ENCODE results near the gene C14orf93. TPM values are rescaled to one million over a fixed set of nuclear protein-coding genes. Genes with fewer than 3 reads are reported as not detected.
A peak's percentile ranks its signal among the peaks of the same experiment; 100 is the strongest.
"Not testable (repeated sequence)": the region's sequence is repeated elsewhere in the genome, so short reads cannot be mapped to it uniquely, and the experiment has no call there.

The C14orf93 gene
- polyA plus RNA-seq, 2 donors, result 4.7 to 6.1 TPM

DNA sequence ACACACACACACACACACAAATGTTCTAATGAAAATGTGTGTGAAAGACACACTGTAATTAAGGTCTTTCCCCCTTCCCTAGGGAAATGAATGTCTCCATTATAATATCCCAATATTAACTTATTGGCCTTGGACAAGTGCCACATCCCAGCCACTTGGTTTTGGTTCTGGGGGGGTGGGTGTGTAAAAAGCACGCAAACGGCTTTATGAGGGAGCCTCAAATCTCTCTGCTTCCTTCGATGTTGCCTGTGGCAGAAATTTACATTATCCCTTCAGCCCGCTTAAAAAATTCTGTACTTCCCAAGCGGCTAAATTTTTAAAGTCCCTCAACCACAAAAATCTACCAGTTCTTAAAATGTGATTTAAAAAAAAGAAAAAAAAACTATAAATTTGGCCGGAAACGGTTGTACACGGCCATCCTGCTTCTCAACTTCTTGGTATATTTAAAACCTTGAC lies 432 bp downstream of the C14orf93 start:
- H3K4me1 ChIP-seq (ENCODE audit: control insufficient read depth in 2 of 2, insufficient read depth in 2 of 2, low read length in 1 of 2), result no peaks in the 10 kb centered on the region
- H3K9me3 ChIP-seq (ENCODE audit: control insufficient read depth in 2 of 2, insufficient read depth in 1 of 2, low read depth in 1 of 2, low read length in 1 of 2), result no peaks in the 10 kb centered on the region
- WGBS, 2 donors, result 16 to 18% methylated on average over 8 of the region's 8 CpGs
- peak overlapping the region in 1 of 2 donors; percentile 61 for H3K4me3 ChIP-seq (ENCODE audit: low read depth in 1 of 2, low read length in 2 of 2)
- no peaks in the 10 kb centered on the region for H3K36me3 ChIP-seq (ENCODE audit: control insufficient read depth in 2 of 2, insufficient read depth in 2 of 2, low read length in 1 of 2)
- peak overlapping the region; percentile 51 to 94 for H3K27ac ChIP-seq (ENCODE audit: low read depth in 2 of 2, low read length in 1 of 2)
- no peaks in the 10 kb centered on the region for H3K27me3 ChIP-seq (ENCODE audit: control insufficient read depth in 1 of 2, insufficient read depth in 2 of 2, low read length in 2 of 2)

DNA sequence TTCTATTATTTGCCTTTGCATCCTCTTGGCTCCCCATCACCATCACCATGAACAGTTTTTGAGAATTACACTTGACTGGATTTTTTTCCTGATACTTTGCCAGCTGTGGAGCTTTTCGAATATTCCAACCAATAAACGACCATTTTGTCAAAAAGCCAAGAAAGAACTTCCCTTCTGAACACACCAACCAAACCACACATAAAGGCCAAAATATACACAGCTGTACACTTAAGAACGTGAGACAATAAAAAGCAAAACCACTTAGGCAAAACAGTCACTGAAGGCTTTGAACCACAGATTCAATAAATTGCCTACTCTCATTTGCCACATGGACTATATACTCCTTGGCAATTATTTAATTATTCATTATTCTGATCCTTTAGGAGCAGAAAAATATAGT lies 1.1 kb downstream of the C14orf93 start:
- H3K27me3 ChIP-seq (ENCODE audit: control insufficient read depth in 1 of 2, insufficient read depth in 2 of 2, low read length in 2 of 2), result no peaks in the 10 kb centered on the region
- no peaks in the 10 kb centered on the region for H3K36me3 ChIP-seq (ENCODE audit: control insufficient read depth in 2 of 2, insufficient read depth in 2 of 2, low read length in 1 of 2)
- H3K4me1 ChIP-seq (ENCODE audit: control insufficient read depth in 2 of 2, insufficient read depth in 2 of 2, low read length in 1 of 2), result no peaks in the 10 kb centered on the region
- H3K9me3 ChIP-seq (ENCODE audit: control insufficient read depth in 2 of 2, insufficient read depth in 1 of 2, low read depth in 1 of 2, low read length in 1 of 2), result no peaks in the 10 kb centered on the region
- H3K4me3 ChIP-seq (ENCODE audit: low read depth in 1 of 2, low read length in 2 of 2), result no peak overlapping the region
- H3K27ac ChIP-seq (ENCODE audit: low read depth in 2 of 2, low read length in 1 of 2), result no peak overlapping the region
- WGBS, 2 donors, result 24 to 37% methylated on average over 3 of the region's 3 CpGs

DNA sequence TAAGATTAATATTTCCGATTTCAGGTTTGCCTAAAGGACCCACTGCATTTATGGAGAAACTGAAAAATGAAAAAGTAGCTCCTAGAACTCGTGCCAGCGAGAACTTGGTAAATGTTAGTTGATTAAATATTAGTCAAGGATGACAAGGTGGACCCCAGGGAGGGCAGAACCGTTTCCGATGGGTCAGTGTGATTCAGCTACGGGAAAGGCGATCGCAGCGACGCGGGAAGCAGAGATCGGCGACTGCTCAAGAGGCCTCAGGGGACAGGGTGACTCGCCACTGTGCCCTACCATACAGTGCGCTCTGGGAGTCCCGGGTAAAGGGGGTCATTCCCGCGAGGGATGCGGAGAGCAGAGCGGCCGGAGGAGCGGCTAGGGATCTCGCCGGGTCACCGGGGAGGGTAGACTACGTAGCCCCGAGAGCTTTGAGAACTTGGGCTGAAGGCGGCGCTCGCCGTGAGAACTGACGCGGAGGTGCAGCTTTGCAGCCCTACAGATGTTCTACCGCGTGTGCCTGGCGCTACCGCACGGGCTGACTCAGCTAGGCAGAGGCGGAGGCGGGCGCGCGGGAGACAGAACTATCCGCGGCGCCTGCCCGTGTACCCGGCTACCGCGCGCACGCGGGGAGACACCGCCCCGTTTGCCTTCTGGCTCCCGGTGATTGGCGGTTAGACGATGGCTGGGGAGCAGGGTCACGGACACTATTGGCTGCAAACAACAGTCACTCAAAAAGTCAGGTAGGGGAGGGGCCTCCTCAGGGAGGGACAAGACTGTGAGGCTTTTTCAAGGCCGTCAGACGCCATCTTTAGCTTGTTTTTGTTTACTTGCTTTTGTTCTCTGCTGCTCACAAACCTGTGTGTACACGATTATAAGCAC lies 3.2 kb downstream of the C14orf93 start:
- peak overlapping the region; percentile 66 to 84 for H3K4me3 ChIP-seq (ENCODE audit: low read depth in 1 of 2, low read length in 2 of 2)
- H3K27ac ChIP-seq (ENCODE audit: low read depth in 2 of 2, low read length in 1 of 2), result peak overlapping the region; percentile 93 to 99
- H3K36me3 ChIP-seq (ENCODE audit: control insufficient read depth in 2 of 2, insufficient read depth in 2 of 2, low read length in 1 of 2), result no peaks in the 10 kb centered on the region
- no peaks in the 10 kb centered on the region for H3K4me1 ChIP-seq (ENCODE audit: control insufficient read depth in 2 of 2, insufficient read depth in 2 of 2, low read length in 1 of 2)
- H3K27me3 ChIP-seq (ENCODE audit: control insufficient read depth in 1 of 2, insufficient read depth in 2 of 2, low read length in 2 of 2), result no peaks in the 10 kb centered on the region
- WGBS, 2 donors, result 1% methylated on average over 62 of the region's 62 CpGs
- H3K9me3 ChIP-seq (ENCODE audit: control insufficient read depth in 2 of 2, insufficient read depth in 1 of 2, low read depth in 1 of 2, low read length in 1 of 2), result no peaks in the 10 kb centered on the region

DNA sequence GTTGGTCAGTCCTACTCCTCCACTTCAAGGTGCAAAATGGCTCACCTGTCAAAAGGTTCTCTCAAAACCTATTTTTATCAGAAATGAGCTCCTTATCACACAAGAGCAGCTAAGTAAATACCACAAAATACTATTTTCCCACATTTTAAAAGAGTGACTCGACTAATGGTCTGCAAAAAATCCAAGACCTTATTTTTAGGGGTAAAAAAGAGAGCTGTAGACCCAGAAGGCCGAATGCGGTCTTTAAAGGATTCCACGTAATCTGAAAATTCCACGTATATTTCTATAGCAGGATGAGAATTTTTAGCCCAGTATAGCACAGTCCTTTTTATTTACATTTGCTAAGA lies 3.8 kb downstream of the C14orf93 start:
- H3K36me3 ChIP-seq (ENCODE audit: control insufficient read depth in 2 of 2, insufficient read depth in 2 of 2, low read length in 1 of 2), result no peaks in the 10 kb centered on the region
- H3K4me3 ChIP-seq (ENCODE audit: low read depth in 1 of 2, low read length in 2 of 2), result peak overlapping the region in 1 of 2 donors; percentile 84
- WGBS, 2 donors, result 40 to 51% methylated on average over 5 of the region's 5 CpGs
- no peaks in the 10 kb centered on the region for H3K4me1 ChIP-seq (ENCODE audit: control insufficient read depth in 2 of 2, insufficient read depth in 2 of 2, low read length in 1 of 2)
- H3K27ac ChIP-seq (ENCODE audit: low read depth in 2 of 2, low read length in 1 of 2), result peak overlapping the region; percentile 93 to 99
- no peaks in the 10 kb centered on the region for H3K9me3 ChIP-seq (ENCODE audit: control insufficient read depth in 2 of 2, insufficient read depth in 1 of 2, low read depth in 1 of 2, low read length in 1 of 2)
- H3K27me3 ChIP-seq (ENCODE audit: control insufficient read depth in 1 of 2, insufficient read depth in 2 of 2, low read length in 2 of 2), result no peaks in the 10 kb centered on the region

DNA sequence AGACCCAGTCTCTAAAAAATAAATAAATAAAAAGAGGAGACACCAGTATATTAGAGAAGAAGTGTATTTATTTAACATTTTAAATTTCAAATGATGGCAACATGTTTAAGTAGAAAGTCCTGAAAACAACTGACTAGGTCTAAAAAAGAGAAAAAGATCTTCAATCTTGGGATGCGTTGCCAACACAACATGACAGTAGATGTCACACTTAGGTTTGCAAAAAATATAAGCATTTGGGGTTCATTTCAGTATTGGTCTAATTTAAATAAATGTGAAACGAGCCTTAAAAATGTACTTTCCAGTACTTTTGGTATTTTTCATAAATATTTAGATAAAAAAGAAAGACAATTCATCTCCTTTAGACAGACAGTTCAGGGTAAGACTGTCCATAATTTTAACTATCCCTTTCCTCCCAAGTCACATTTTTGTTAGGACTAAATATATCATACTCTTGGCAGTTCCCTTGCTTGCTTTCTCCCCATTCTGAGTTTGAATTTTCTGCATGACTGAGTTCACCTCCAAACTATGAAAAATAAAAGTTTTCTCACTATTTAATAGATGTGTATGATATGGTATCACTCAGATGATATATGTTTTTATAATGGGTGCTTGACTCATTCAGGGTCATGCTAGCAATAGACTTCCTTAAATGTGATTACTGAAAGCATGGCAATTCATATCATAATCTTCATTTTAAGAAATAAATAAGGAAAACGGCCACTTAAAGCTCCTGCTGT lies 4.3 kb downstream of the C14orf93 start:
- Histone ChIP-seq H3K27ac (ENCODE audit: low read depth in 2 of 2, low read length in 1 of 2) (no peak overlapping the region), H3K4me3 (ENCODE audit: low read depth in 1 of 2, low read length in 2 of 2) (peak overlapping the region in 1 of 2 donors; percentile 84), H3K27me3 (ENCODE audit: control insufficient read depth in 1 of 2, insufficient read depth in 2 of 2, low read length in 2 of 2) (no peaks in the 10 kb centered on the region), H3K4me1 (ENCODE audit: control insufficient read depth in 2 of 2, insufficient read depth in 2 of 2, low read length in 1 of 2) (no peaks in the 10 kb centered on the region), H3K36me3 (ENCODE audit: control insufficient read depth in 2 of 2, insufficient read depth in 2 of 2, low read length in 1 of 2) (no peaks in the 10 kb centered on the region), H3K9me3 (ENCODE audit: control insufficient read depth in 2 of 2, insufficient read depth in 1 of 2, low read depth in 1 of 2, low read length in 1 of 2) (no peaks in the 10 kb centered on the region)
- WGBS, 2 donors, result 71 to 72% methylated on average over 3 of the region's 3 CpGs

DNA sequence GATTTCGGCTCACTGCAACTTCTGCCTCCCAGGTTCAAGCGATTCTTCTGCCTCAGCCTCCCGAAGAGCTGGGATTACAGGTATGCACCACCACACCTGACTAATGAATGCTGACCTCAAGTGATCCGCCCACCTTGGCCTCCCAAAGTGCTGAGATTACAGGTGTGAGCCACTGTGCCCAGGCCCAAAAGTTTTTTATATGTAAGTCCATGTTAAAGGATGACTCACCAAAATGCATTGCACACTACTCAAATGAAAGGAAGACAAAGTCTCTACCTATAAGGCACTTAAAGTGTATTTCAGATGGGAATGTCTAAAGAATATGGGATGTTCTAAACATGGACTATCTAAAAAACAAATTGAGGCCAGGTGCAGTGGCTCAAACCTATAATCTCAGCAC lies 5.7 kb downstream of the C14orf93 start:
- H3K27ac ChIP-seq (ENCODE audit: low read depth in 2 of 2, low read length in 1 of 2); H3K36me3 ChIP-seq (ENCODE audit: control insufficient read depth in 2 of 2, insufficient read depth in 2 of 2, low read length in 1 of 2); H3K4me3 ChIP-seq (ENCODE audit: low read depth in 1 of 2, low read length in 2 of 2); H3K9me3 ChIP-seq (ENCODE audit: control insufficient read depth in 2 of 2, insufficient read depth in 1 of 2, low read depth in 1 of 2, low read length in 1 of 2); H3K4me1 ChIP-seq (ENCODE audit: control insufficient read depth in 2 of 2, insufficient read depth in 2 of 2, low read length in 1 of 2); H3K27me3 ChIP-seq (ENCODE audit: control insufficient read depth in 1 of 2, insufficient read depth in 2 of 2, low read length in 2 of 2): not testable (repeated sequence)
- WGBS, 2 donors, result 95 to 98% methylated on average over 4 of the region's 4 CpGs

DNA sequence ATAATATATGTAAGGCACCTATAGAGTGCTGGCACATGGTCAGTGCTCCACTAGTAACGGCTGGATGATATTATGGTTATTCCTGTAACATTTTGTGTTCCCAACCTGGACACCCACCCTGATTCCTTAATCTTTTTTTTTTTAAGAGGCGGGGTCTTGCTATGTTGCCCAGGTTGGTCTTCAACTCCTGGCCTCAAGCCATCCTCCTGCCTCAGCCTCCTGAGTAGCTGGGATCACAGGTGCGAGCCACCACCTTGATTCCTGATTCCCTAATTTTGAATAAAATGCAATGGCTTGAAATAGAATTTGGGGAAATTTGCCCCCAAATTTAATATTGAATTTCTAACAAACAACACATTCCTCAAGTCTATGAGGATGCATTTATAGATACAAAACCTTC lies 7.4 kb downstream of the C14orf93 start:
- Histone ChIP-seq H3K36me3 (ENCODE audit: control insufficient read depth in 2 of 2, insufficient read depth in 2 of 2, low read length in 1 of 2) (no peaks in the 10 kb centered on the region), H3K27me3 (ENCODE audit: control insufficient read depth in 1 of 2, insufficient read depth in 2 of 2, low read length in 2 of 2) (no peaks in the 10 kb centered on the region), H3K4me1 (ENCODE audit: control insufficient read depth in 2 of 2, insufficient read depth in 2 of 2, low read length in 1 of 2) (no peaks in the 10 kb centered on the region), H3K27ac (ENCODE audit: low read depth in 2 of 2, low read length in 1 of 2) (no peak overlapping the region), H3K4me3 (ENCODE audit: low read depth in 1 of 2, low read length in 2 of 2) (no peak overlapping the region), H3K9me3 (ENCODE audit: control insufficient read depth in 2 of 2, insufficient read depth in 1 of 2, low read depth in 1 of 2, low read length in 1 of 2) (no peaks in the 10 kb centered on the region)
- 96 to 97% methylated on average over 3 of the region's 3 CpGs for WGBS, 2 donors

DNA sequence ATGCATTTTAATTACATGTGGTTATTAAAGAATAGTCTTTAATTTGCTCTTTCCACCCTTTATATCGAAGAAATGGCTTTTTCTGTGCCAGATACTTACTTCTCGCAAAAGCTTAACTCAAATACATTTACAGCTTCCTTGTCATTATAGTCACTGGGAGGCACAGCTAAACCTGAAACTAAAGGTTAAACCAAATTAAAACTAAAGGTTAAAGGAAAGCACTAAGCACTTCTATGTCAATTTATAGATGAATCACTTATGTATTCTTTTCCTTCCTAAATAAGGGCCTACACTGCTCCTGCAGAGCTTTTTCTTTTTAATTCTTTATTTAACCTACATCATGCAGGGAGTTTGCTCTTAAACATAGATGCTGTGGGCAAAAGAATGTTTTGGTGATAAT lies 9.1 kb downstream of the C14orf93 start:
- Histone ChIP-seq H3K4me1 (ENCODE audit: control insufficient read depth in 2 of 2, insufficient read depth in 2 of 2, low read length in 1 of 2) (no peaks in the 10 kb centered on the region), H3K27ac (ENCODE audit: low read depth in 2 of 2, low read length in 1 of 2) (no peak overlapping the region), H3K9me3 (ENCODE audit: control insufficient read depth in 2 of 2, insufficient read depth in 1 of 2, low read depth in 1 of 2, low read length in 1 of 2) (no peaks in the 10 kb centered on the region), H3K27me3 (ENCODE audit: control insufficient read depth in 1 of 2, insufficient read depth in 2 of 2, low read length in 2 of 2) (no peaks in the 10 kb centered on the region), H3K4me3 (ENCODE audit: low read depth in 1 of 2, low read length in 2 of 2) (no peak overlapping the region), H3K36me3 (ENCODE audit: control insufficient read depth in 2 of 2, insufficient read depth in 2 of 2, low read length in 1 of 2) (no peaks in the 10 kb centered on the region)
- WGBS, 2 donors, result 97% methylated on average over 2 of the region's 2 CpGs

DNA sequence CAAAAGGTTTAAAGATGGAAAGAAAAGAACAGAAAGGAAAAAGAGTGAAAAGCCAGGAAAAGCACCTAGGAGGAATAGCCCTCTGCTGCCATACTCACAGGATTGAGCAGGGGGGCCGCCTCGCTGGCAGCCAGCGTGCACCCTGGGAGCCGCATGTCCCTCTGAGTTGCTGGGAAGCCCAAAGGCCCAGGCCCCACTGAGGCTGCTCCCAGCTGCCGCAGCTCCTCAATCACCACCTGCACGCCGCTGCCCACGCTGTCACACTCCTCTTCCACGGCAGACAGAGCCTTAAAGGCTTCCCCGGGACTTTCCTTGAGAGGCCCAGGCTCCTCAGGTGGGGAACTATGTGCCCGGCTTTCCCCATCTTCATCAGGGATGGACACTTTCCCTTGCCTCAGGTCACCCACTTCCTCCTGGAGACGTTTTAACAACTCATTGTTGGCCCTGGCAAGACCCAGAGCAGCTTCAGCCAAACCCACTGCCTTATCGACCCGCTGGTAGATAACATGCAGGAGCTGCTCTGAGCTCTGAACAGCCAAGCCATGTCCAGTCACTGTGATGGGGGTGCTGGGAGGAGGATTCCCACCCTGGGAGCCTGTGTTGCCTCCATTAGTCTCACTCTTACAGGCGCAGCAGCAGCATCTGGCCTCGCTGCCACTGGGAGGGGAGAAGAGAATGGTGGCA lies 11.5 kb downstream of the C14orf93 start:
- 85 to 90% methylated on average over 15 to 16 of the region's 16 CpGs for WGBS, 2 donors
- H3K4me1 ChIP-seq (ENCODE audit: control insufficient read depth in 2 of 2, insufficient read depth in 2 of 2, low read length in 1 of 2), result no peaks in the 10 kb centered on the region
- H3K27me3 ChIP-seq (ENCODE audit: control insufficient read depth in 1 of 2, insufficient read depth in 2 of 2, low read length in 2 of 2), result no peaks in the 10 kb centered on the region
- no peak overlapping the region for H3K27ac ChIP-seq (ENCODE audit: low read depth in 2 of 2, low read length in 1 of 2)
- H3K36me3 ChIP-seq (ENCODE audit: control insufficient read depth in 2 of 2, insufficient read depth in 2 of 2, low read length in 1 of 2), result no peaks in the 10 kb centered on the region
- H3K4me3 ChIP-seq (ENCODE audit: low read depth in 1 of 2, low read length in 2 of 2), result no peak overlapping the region
- no peaks in the 10 kb centered on the region for H3K9me3 ChIP-seq (ENCODE audit: control insufficient read depth in 2 of 2, insufficient read depth in 1 of 2, low read depth in 1 of 2, low read length in 1 of 2)

Data from esophagus (tissue), 2 donors.